Mesothelial cell of epicardium (in vitro differentiated cells): ENCODE measurements around the gene ATP9A. TPM values are rescaled to one million over a fixed set of nuclear protein-coding genes. Genes with fewer than 3 reads are reported as not detected.
"Not testable (repeated sequence)": the region's sequence is repeated elsewhere in the genome, so short reads cannot be mapped to it uniquely, and the experiment has no call there.

Experiments used
- DNase-seq, 2 experiments: peaks; one replicate each; pipeline ENCODE4 v3.0.0; 2021; ENCODE audit warnings: low spot score in 2 of 2; ENCODE audit not compliant: unreplicated experiment in 2 of 2
- H3K27ac Mint-ChIP-seq: 2 replicates; pipeline ENCODE4 v1.8.0; 2021; ENCODE audit warnings: mixed read lengths
- H3K27me3 Mint-ChIP-seq: 2 replicates; pipeline ENCODE4 v1.8.0; 2021; ENCODE audit warnings: low read depth, mixed read lengths
- H3K36me3 Mint-ChIP-seq: 2 replicates; pipeline ENCODE4 v1.8.0; 2021; ENCODE audit warnings: mixed read lengths
- H3K4me1 Mint-ChIP-seq: 2 replicates; pipeline ENCODE4 v1.8.0; 2021; ENCODE audit warnings: mixed read lengths
- H3K4me3 Mint-ChIP-seq: 2 replicates; pipeline ENCODE4 v1.8.0; 2021; ENCODE audit warnings: mild to moderate bottlenecking, moderate library complexity, mixed read lengths
- H3K9me3 Mint-ChIP-seq: 2 replicates; pipeline ENCODE4 v1.8.0; 2021; ENCODE audit warnings: mixed read lengths
- CTCF ChIP-seq: fragments of 200-600 bp; sonication (generic); IDR thresholded peaks from one replicate; pipeline ENCODE4 v1.5.0; 2021; ENCODE audit warnings: antibody characterized with exemption; ENCODE audit not compliant: unreplicated experiment
- total RNA-seq: library from RNA; stranded (reverse); gene quantifications from 3 replicates; pipeline ENCODE4 v1.2.1, GENCODE V29; 2021

ATP9A gene
- total RNA-seq, 1 donor from 2014 or later, result 80.0 TPM

GRCh38 chr20:51692806-51693400, 75.3 kb downstream of the ATP9A start:
- Mint-ChIP-seq H3K27ac (no peak overlapping the region), H3K9me3 (no peaks in the 10 kb centered on the region), H3K4me1 (peaks cover 25% of the 10 kb centered on the region), H3K4me3 (no peak overlapping the region), H3K36me3 (peaks cover 43% of the 10 kb centered on the region), H3K27me3 (no peaks in the 10 kb centered on the region)
- no peak for DNase-seq
- no peak for TF ChIP-seq CTCF

GRCh38 chr20:51691703-51692102, 76.5 kb downstream of the ATP9A start:
- Mint-ChIP-seq H3K36me3 (peaks cover 48% of the 10 kb centered on the region), H3K27ac (no peak overlapping the region), H3K27me3 (no peaks in the 10 kb centered on the region), H3K4me1 (peaks cover 14% of the 10 kb centered on the region), H3K9me3 (no peaks in the 10 kb centered on the region), H3K4me3 (no peak overlapping the region)
- DNase-seq, result no peak
- TF ChIP-seq CTCF, result no peak

- peaks cover 51% of the 10 kb centered on the region for H3K36me3 Mint-ChIP-seq
- no peak for TF ChIP-seq CTCF
- no peaks in the 10 kb centered on the region for H3K9me3 Mint-ChIP-seq
- H3K27ac Mint-ChIP-seq, result no peak overlapping the region
- H3K4me1 Mint-ChIP-seq, result no peaks in the 10 kb centered on the region
- no peaks in the 10 kb centered on the region for H3K27me3 Mint-ChIP-seq
- DNase-seq, result no peak
- H3K4me3 Mint-ChIP-seq, result no peak overlapping the region
Observed at GRCh38 chr20:51688600-51689244, 79.5 kb downstream of the ATP9A start.

- Mint-ChIP-seq H3K4me3 (no peak overlapping the region), H3K27ac (no peak overlapping the region), H3K4me1 (no peaks in the 10 kb centered on the region), H3K9me3 (no peaks in the 10 kb centered on the region), H3K36me3 (peaks cover 42% of the 10 kb centered on the region), H3K27me3 (no peaks in the 10 kb centered on the region)
- no peak for DNase-seq
- TF ChIP-seq CTCF, result no peak
Observed at GRCh38 chr20:51687630-51688029, 80.6 kb downstream of the ATP9A start.

DNA sequence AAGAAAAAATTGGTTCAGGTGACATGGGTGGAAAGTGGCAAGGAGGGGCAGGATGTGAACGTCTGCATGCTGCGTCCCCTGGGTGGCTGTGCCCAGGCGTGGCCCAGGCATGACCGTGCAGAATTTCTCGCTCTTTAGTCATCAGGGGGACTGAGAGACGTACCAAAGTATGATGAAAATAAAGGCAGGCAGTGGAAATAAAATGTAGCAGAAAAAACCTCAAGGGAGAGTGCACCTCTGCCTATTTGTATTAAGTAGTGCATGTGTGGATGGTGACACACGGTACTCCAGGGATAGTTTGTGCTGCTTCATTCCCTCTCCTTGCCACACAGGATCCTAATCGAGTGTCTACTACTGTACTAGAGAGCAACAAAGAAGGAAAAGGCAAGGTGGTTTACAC, 81.1 kb downstream of the ATP9A start:
- DNase-seq, result no peak

DNA sequence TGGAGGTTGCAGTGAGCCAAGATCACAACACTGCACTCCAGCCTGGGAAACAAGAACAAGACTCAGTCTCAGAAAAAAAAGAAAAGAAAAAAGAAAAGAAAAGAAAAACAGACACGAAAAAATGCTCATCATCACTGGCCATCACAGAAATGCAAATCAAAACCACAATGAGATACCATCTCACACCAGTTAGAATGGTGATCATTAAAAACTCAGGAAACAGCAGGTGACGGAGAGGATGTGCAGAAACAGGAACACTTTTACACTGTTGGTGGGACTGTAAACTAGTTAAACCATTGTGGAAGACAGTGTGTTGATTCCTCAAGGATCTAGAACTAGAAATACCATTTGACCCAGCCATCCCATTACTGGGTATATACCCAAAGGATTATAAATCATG, 82.7 kb downstream of the ATP9A start:
- not testable (repeated sequence) for DNase-seq, H3K4me3 Mint-ChIP-seq, H3K9me3 Mint-ChIP-seq, H3K4me1 Mint-ChIP-seq, H3K27me3 Mint-ChIP-seq, H3K27ac Mint-ChIP-seq
- peaks cover 40% of the 10 kb centered on the region for H3K36me3 Mint-ChIP-seq

More for the DNA sequence above, 81.1 kb downstream of the ATP9A start:
- TF ChIP-seq CTCF, result no peak
- Mint-ChIP-seq H3K4me3 (no peak overlapping the region), H3K27ac (no peak overlapping the region), H3K9me3 (no peaks in the 10 kb centered on the region), H3K36me3 (peaks cover 41% of the 10 kb centered on the region), H3K27me3 (no peaks in the 10 kb centered on the region), H3K4me1 (no peaks in the 10 kb centered on the region)
